GM08714 (cell line): Measurements from ENCODE around the gene TH.

Experiments
- H3K4me3 ChIP-seq: fragments of 200-500 bp; sonication (Bioruptor generic); 2 replicates; pipeline ENCODE4 v1.5.1; 2014; ENCODE audit warnings: mild to moderate bottlenecking, low read length, inconsistent platforms
- ZNF274 ChIP-seq: IDR thresholded peaks from 2 replicates; pipeline ENCODE4 v1.6.1; 2012; ENCODE audit warnings: mild to moderate bottlenecking, low read depth, low read length

Gene TH

DNA sequence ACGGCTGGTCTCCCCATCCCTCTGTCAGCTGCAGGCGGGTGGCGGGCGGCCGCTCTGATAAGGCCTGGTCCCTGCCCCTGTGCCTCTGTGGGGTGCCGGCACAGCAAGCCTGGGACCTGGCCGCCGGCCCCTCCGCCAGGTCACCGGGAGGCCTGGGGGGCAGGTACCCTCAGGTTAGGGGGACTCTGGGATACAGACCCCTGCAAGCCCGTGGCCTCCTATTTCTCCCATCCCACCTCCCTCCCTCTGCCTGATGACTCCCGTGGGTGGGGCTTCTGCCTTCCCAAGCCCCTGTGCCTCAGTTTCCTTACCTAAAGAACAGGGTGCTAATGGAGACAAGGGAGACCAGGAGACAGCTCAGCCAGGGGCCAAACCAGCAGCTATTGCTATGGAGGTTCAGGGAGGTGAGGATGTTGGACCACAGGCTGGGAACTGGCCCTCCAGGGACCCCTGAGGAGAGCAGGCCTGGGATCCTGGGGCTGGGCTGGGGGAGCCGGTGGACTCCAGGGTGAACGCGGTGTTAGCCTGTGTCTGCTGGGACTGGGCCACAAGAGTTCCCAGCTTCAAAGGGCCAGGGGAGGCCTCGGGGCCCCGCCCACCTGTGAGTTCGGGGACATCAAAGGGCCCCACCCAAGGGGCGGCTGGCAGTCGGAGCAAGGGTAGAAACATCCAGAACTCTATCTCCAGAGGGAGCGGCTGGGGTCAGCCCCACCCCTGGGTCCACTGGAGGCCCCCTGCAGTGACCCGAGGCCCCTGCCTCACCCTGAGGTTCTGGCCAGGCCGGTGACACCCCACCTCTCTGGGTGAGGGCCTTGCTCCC, 32.0 kb upstream of the TH start:
- no peak for TF ChIP-seq ZNF274
- no peak overlapping the region for H3K4me3 ChIP-seq

DNA sequence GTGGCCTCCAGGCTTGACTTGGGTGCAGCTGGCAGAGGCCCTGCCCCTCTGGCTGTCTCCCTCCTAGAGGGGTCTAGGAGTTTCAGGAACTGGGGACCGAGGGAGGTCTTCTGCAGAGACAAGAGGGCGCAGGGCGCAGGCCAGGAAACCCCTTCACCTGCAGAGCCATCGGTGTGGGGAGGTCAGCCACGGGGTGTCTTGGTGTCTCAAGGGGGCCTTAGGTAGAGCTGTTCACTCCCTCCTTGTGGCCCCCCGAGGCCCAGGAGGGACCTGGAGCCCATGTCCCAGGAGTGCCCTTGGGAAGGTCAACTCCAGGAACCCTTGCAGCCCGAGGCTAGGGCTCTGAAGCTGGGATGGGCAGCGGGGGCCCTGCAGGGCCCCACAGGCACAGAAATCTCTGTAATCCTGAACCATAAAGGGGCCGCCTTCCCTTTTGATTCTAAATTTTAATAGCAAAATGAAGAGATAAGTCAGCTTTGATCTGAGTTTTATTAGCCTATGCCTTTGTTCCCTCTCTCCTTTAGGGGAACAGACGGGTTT, 31.4 kb upstream of the TH start:
- no peak for TF ChIP-seq ZNF274
- H3K4me3 ChIP-seq, result no peak overlapping the region

DNA sequence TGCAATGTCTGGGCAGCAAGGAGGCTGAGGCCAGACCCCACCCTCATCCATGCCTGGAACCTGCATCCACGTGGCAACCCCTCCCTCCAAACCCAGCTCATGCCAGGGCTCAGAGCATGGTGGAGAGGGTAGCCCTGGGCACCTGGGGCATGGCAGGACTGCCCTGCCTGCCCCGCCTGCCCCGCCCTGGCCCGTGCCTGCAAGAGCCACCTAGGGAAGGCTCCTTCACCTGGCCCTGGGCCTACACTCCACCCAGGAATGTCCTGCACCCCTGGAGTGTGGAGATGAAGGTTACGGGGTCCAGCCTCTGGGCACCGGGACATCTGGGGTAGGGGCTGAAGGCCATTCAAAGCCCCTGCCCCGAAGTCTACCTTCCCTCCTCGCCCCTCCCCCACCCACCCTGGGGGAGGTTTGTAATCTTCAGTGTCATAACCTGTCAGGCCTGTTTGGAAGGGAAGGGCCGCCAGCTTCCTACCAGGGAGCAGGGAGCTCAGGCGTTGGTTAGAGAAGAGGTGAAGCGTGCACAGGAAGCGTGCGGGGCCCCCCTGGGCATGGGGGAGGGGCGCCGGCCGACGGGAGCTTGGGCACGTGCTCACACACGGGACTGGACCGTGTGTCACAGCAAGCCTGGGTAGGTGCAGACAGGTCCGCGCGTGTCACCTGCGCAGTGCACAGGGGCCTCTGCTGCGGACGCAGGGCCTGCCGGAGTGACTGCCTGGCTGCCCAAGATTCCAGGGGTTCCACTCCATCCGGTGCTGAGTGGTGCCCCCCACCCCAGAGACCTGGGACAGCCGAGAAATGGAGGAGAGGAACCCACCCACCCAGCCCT, 30.7 kb upstream of the TH start:
- no peak overlapping the region for H3K4me3 ChIP-seq
- no peak for TF ChIP-seq ZNF274

DNA sequence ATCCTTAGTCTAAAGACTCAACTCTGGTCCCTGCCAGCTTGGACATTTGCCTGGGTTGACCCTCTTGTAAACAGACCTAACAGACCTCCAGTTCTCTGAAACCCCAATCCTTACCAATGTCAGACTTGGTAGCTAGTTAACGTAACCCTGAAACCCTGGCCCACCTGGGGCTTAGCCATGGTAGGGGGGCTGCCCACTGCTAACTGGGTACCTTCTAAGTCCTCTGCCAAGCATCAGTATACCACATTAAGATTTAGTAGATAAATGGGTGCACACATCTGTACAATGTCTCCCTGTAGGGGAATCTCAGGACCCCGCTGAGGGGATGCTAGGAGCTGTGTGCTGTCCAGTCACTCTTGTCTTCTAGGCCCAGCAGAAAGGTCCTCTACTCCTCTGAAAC, 29.9 kb upstream of the TH start:
- no peak overlapping the region for H3K4me3 ChIP-seq
- no peak for TF ChIP-seq ZNF274

DNA sequence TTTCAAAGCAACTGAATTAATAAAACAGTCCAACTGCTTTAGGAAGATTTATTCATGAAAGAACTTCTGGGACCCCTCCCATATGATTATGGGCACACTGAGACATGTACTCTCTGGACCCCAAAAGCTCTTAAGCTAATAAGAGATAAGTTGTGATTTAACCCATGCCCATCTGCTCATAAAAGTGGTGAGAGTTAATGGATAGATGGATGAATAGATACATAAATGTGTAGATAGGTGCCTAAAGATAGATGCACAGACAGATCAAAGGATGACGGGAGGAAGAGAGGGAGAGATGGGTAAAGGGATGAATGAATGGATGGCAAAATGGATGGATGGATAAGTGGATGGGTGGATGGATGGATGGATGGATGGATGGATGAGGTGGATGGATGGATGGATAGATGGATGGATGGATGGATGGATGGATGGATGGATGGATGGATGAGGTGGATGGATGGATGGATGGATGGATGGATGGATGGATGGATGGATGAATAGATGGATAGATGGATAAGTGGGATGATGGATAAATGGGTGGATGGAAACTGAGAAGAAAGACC, 29.4 kb upstream of the TH start:
- no peak for TF ChIP-seq ZNF274
- no peak overlapping the region for H3K4me3 ChIP-seq

DNA sequence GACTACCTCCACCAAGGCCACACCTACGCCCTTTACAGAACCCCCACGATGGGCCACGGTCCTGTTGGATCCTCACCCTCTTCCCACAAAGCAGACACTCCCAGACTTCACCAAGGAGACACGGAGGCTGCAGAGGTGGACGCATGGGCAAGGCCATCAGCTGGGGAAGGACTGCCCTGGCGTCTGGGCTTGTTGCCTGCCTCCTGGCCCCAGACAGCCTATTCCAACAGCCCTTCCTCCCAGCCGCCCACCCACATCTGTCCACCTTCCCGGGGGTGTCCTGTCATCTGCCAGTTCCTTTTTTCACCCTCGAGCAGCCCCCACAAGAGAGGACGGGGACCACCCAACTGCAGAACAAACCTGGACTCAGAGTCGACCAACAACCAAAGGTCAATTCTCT, 28.9 kb upstream of the TH start:
- no peak overlapping the region for H3K4me3 ChIP-seq
- TF ChIP-seq ZNF274, result no peak

DNA sequence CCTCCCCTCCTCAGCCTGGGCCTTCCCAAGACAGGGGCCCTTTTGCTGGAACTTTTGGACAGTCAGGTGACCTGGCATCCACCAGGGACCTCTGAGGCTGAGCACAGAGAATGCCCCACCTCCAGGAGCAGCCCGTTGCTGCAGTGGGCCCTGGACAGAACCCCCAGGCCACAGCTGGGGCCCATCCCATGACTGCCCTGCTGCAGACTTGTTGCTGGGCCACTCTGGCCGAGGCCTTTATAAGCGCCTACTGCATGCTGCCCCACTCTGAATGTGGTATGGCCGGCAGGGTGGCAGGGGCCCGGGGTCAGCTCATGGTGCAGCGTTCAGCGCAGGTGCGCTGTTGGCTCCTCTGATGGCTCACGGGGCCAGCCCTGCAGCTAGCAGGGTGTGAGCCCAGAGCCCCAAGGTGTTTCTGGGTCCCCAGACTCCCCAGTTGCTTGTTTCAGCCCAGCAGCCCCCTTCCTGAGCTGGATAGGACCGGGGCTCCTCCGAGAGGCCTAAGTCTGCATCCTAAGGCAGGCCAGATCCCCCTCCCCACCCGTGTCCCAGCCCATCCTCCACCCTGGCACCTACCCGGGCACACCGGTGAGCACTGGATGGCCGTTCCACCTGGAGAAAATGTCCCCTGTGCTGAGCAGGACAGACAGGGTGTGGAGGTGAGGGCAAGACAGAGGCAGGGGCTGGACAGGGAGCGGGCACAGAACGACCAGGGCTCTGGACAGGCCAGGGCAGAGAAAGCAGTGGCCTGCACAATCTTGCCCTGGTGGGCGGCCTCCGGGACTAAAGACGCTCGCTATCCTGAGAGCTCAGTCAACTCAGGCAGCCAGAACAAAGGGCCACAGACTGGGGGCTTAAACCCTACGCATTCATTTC, 28.1 kb upstream of the TH start:
- H3K4me3 ChIP-seq, result no peak overlapping the region
- TF ChIP-seq ZNF274, result no peak

DNA sequence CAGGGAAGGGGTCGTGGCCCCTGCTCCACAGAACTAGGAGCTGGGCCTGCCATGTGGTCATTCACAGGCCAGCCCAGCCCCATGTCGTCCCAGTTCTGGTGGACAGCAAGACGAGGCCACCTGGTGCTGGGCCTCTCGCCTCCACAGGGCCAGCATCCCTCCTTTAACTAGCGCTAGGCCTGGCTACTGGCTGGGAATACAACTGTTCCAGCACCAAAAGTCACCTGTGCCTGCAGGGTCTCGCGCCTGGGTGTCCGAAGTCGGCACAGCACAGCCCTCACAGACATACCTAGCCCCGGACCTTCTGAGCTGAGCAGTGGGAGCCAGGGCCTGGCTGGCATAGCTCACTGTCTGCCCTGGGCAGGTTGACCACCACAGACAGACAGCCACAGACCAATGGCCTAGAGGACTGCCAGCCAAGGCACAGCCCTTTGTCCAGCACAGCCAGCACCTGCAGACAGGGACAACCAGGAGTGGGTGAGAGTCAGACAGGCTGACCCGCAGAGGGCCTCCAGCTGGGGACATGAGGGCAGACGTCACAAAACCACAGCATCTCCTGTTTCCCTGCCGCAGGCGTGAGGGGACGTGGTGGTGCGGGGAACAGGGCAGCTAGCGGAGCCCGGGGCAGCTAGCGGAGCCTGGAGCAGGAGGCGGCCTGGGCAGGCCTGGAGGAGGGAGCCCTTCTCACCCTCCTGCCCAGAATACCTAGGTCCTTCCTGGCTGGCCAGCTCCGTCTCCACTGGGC, 27.2 kb upstream of the TH start:
- TF ChIP-seq ZNF274, result no peak
- H3K4me3 ChIP-seq, result no peak overlapping the region

DNA sequence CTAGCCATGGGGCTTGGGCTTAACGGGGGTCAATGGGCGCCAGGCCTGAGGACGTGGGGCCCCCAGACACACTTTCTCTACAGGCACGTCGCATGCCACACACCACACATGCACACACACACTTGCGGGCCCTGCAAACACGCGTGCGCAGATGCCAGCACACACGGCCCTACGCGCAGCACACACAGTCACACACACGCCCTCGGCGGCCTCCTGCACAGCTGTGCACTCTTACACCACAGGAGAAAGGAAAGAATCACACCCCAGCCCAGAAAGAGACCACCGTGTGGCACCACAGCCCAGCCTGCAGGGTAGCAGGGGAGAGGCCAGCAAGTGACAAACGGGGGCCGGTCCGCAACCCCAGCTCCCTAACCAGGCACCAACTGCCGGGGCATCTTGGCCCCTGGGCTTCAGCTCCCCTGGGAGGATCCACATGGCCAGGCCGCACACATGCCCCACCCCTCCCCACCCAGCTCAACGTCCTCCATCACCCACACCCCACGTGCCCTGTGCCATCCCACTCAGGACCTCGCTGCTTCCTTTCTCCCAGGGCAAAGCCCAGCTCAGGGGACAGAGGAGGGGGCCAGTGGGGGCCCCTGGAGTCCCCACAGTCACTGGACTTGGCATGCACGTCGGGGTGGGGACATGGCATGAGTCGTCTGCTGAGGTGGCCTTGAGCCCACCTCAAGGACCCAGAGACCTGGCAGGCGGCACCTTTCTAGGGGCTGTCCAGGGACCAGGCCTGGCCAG, 26.3 kb upstream of the TH start:
- no peak overlapping the region for H3K4me3 ChIP-seq
- TF ChIP-seq ZNF274, result no peak

DNA sequence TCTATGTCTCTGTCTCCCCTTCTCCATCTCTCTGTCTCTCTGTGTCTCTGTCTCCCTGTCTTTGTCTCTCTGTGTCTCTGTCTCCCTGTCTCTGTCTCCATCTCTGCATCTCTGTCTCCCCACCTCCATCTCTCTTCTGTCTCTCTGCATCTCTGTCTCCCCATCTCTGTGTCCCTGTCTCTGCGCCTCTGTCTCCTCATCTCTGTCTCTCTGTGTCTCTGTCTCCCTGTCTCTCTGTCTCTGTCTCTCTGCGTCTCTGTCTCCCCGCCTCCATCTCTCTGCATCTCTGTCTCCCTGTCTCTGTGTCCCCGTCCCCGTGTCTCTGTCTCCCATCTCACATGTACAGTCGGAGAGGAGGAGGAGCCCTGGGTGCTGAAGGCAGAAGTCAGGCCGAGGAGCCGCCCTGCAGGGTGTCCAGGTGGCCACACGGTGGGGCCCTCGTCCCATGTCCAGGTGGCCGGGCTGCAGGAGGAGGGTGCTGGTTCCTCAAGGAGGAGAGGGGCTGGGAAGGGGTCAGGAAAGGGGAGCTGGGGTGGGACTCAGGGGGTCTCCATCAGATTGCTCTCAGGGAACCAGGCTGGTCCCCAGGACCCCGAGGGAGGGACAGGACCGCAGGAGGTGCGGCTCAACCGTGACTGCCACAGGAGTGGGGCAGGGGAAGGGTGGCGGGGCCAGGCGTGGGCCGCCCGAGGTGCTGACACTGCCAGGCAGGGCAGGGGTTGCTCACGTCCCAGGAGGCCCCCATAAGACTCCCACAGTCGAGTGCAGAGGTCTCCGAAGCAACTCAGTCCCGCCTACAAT, 25.6 kb upstream of the TH start:
- no peak for TF ChIP-seq ZNF274

DNA sequence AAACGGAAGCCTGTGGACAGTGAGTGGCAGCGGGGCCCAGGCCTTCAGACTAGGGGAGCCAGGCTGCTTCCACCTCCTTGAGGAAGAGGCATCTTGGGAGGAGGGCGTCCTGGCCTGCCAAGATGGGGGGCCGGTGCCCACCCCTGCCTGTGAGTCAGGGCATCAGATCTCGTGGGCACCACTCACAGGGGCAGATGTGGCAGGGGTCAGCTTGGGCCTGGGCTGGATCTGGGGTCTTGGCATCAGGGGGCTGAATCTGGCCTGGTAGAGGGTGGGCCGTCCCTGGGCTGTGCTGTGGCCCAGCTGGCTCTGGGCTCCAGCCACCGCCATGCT, 24.1 kb upstream of the TH start:
- no peak overlapping the region for H3K4me3 ChIP-seq
- no peak for TF ChIP-seq ZNF274

More for the DNA sequence above, 25.6 kb upstream of the TH start:
- H3K4me3 ChIP-seq, result no peak overlapping the region
